NCI-H1436 treated with DMSO at 0.1 percent for 48 hours (cell line): ENCODE data around the gene TKTL1.
"Not testable (repeated sequence)": the region's sequence is repeated elsewhere in the genome, so short reads cannot be mapped to it uniquely, and the experiment has no call there.

Source experiments
- DNase-seq: peaks from one replicate; lab custom pipeline; 2025; lab: John Stamatoyannopoulos, UW

TKTL1 gene

DNA sequence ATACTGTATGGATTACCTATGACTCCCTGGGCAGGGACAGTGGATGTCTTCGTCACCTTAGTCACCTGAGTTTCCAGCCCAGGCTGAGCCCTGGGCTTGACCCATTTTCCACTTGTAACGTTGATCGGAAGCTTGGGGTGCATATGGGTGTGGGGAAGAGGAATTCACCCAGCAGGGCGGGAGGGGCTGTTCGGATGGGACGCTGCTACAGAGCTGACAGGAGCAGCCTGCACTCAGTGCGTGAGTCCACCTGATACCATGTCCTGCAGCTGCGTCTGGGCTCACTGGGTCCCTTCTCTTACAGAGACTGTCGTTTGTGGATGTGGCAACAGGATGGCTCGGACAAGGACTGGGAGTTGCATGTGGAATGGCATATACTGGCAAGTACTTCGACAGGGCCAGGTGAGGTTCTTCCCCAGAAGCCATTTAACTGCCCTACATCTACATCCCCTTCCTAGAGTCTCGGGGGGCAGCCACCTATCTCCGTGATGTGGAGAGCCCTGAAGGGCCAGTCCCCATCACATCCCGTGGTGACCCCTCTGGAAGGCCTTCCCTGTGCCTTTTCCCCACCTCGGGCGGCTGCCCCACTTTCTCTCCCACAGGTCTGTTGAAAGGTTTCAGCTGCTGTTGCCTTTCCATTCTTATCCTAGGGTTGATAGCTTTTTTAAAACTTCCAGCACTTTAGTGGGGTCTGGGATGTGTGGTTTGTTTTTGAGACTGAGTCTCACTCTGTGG is 13.6 kb downstream of the TKTL1 start:
- DNase-seq: no peak

DNA sequence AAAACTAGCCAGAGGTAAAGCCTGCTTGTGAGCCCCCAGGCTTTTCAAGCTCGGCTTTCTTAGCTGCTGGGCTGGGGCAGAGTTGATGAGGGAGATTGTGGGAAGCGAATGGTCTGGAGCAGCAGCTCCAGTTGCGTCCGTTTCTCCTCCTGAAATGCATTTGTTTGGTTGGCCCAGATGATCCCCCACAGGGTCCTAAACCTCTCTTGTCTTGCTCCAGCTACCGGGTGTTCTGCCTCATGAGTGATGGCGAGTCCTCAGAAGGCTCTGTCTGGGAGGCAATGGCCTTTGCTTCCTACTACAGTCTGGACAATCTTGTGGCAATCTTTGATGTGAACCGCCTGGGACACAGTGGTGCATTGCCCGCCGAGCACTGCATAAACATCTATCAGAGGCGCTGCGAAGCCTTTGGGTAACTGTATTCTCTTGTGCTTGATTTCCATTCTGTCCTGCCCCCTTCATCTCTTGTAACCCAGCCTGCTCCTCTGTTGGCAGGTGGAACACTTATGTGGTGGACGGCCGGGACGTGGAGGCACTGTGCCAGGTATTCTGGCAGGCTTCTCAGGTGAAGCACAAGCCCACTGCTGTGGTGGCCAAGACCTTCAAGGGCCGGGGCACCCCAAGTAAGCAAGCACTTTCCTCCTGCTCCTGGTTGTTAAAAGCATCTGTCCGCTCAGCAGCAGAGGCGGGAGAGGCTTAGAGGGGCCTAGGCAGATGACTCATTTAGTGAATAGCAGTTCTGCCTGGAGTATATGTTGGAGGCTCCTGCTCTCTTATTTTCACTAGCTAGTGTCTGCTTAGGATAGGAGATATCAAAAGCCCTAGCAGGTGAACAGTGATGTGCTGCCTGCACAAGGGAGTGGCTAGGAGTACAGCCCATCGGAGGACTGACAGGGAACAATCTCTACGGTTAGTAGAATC is 15.3 kb downstream of the TKTL1 start:
- DNase-seq: no peak

DNA sequence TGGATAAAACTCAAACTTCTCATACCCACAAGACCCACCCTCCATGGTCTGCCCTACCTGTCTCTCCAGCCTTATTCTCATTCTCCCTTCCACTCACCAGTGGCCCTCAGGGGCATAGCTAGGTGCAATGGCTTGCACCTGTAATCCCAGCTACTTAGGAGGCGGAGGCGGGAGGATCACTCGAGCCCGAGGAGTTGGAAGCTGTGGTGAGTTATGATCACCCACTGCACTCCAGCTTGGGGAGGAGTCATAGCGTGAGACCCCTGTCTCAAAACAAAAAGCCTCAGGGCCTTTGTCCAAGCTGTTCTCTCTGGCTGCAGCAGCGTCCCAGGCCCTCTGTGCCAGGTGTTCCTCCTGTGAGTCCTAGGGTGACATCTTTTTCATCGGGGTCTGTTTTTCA is 16.5 kb downstream of the TKTL1 start:
- DNase-seq: no peak

GRCh38 chrX:154313147-154313546 is 17.6 kb downstream of the TKTL1 start:
- DNase-seq: no peak

- DNase-seq: no peak
Observed at GRCh38 chrX:154315416-154315815, 19.8 kb downstream of the TKTL1 start.

DNA sequence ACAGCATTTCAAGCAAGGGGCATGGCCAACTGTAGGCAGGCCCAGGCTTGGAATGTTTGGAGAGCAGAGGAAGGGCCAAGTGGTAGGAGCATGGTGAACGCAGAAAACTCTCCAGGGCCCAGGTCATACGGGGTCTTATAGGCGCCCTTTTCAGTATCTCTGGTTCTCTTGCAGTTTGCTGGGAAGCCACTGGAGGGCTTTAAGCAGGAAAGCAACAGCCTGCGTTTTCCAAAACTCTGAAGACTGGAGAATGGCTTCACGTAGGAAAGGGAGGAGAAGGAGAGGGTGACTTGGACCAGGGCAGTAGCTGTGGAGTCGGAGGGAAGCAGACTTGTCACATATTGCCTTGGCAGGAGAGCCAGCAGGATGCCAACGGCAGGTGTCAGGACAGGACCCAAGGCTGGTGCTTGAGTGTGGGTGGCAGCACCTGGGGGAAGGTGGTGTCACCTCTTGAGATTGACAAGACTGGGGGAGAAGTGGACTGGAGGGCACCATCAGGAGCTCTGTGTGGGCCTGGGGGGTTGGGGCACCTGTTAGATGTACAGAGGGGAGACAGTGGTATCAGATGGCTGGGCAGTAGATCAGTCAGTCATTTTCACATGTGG is 21.9 kb downstream of the TKTL1 start:
- DNase-seq: no peak

- DNase-seq: no peak
Observed at GRCh38 chrX:154320406-154320805, 24.8 kb downstream of the TKTL1 start.

DNA sequence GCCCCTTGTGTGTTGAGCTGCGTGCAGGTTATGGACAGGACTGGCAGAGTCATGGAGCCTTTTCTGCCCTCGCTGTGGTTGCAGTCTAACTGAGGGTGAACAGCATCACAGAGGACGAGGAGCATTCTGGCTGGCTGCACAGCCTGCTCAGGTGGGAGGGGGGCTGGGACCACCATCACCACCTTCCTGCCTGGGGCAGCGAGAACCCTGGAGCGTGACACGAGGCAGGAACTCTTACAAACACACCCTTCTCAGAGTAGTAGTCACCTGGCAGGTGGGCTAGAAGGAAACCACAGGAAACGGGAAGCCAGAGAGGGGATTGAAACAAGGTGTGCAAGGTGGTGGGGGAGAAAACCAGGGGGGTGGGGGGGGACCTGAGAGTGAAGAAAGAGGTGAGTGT is 25.6 kb downstream of the TKTL1 start:
- no peak for DNase-seq

- DNase-seq: no peak
Observed at GRCh38 chrX:154321594-154321993, 26.0 kb downstream of the TKTL1 start.

- no peak for DNase-seq
Observed at GRCh38 chrX:154322890-154323289, 27.3 kb downstream of the TKTL1 start.

- DNase-seq: no peak
Observed at GRCh38 chrX:154323537-154323936, 27.9 kb downstream of the TKTL1 start.

- DNase-seq: no peak
Observed at GRCh38 chrX:154325541-154325940, 29.9 kb downstream of the TKTL1 start.

GRCh38 chrX:154327038-154327820 is 31.6 kb downstream of the TKTL1 start:
- no peak for DNase-seq

- no peak for DNase-seq
Observed at GRCh38 chrX:154328646-154329045, 33.1 kb downstream of the TKTL1 start.

GRCh38 chrX:154329294-154329693 is 33.7 kb downstream of the TKTL1 start:
- no peak for DNase-seq

GRCh38 chrX:154332561-154332960 is 37.0 kb downstream of the TKTL1 start:
- no peak for DNase-seq

GRCh38 chrX:154333116-154333515 is 37.5 kb downstream of the TKTL1 start:
- no peak for DNase-seq

GRCh38 chrX:154333837-154334271 is 38.3 kb downstream of the TKTL1 start:
- no peak for DNase-seq

DNA sequence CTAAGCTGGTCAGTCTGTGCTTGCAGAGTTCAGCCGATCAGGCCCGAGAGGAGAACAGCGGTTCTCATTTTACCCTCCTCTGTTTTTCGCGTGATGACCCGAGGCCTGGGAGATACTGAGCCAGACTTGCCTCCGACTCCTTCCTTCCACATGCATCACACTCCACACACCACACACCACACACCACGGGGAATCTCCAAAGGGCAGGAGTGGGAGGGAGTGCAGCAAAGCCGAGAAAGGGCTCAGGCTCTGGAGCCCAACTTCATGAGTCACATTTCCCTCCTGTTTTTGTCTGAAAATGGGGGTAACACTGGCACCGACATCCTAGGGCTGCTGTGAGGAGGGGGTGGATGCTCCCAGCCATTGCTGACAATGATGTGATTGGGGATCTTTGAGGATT is 38.9 kb downstream of the TKTL1 start:
- no peak for DNase-seq

- DNase-seq: not testable (repeated sequence)
Observed at GRCh38 chrX:154341399-154342298, 46.1 kb downstream of the TKTL1 start.

- DNase-seq: not testable (repeated sequence)
Observed at GRCh38 chrX:154343063-154343462, 47.5 kb downstream of the TKTL1 start.
